ENCODE results near the gene WDR5.

The WDR5 gene

DNA sequence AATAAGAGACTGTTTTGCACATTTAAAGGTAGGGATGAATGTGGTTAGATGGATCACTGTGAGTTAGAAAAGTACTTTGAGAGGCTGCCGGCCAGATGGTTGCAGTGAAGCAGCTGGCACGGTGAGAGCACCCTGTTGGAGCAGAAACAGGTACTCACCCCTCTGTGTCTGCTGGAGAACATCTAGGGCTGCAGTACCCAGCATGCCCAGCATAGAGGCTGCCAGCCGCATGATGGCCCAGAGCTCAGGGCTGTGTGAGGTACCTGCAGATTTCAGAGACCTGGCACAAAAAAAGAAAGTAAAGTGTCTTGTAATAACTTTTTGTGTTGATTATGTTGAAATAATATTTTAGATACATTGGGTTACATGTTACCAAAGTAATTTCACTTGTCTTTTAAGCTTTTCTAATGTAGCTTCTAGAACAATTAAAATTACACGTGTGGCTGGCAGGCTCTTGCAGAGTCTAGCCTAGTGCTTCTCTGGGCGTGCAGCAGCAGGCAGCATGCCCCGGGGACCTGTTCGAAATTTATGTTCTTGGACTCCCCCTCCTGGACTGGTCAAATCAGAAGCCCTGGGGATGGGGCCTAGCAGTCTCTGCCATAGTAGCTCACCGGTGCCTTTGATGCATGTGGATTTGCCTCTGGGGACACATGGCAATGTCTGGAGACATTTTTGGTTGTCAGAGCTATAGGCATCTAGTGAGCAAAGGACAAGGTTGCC is 11.1 kb downstream of the WDR5 start:
- Histone ChIP-seq H3K9me3 (ENCODE audit: control insufficient read depth, low read length) (no peaks in the 10 kb centered on the region), H3K4me1 (ENCODE audit: control insufficient read depth, insufficient read depth, low read length, poor library complexity, severe bottlenecking) (no peaks in the 10 kb centered on the region), H3K36me3 (ENCODE audit: control insufficient read depth, insufficient read depth, low read length) (peaks cover 55% of the 10 kb centered on the region), H3K27ac (ENCODE audit: insufficient read depth, low read length, poor library complexity, severe bottlenecking) (no peak overlapping the region), H3K4me3 (ENCODE audit: insufficient read depth, low read depth, low read length, poor library complexity, severe bottlenecking) (no peak overlapping the region), H3K27me3 (replicated peaks; ENCODE audit: control insufficient read depth, insufficient read depth, low read length, poor library complexity, severe bottlenecking) (no peaks in the 10 kb centered on the region)
- no peak for DNase-seq

DNA sequence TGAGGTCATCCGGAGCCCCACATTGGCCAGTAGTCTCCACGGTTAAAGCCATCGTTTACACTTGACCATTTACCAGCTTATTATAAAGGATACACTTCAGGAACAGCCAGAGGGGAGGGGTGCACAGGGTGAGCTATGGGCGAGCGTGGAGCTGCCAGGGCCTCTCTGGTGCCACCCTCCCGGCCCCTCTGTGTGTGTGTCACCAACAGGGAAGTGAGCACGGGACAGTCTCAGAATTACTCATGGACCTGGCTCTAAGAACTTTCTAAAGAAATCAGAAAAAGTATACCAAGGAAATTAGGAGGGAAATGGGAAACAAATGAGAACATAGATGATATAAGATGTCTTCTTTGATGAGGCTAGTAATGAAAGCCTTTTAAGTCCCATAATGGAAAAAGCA is 13.5 kb downstream of the WDR5 start:
- no peak overlapping the region for H3K27ac ChIP-seq (ENCODE audit: insufficient read depth, low read length, poor library complexity, severe bottlenecking)
- H3K36me3 ChIP-seq (ENCODE audit: control insufficient read depth, insufficient read depth, low read length), result peaks cover 64% of the 10 kb centered on the region
- H3K27me3 ChIP-seq (replicated peaks; ENCODE audit: control insufficient read depth, insufficient read depth, low read length, poor library complexity, severe bottlenecking), result no peaks in the 10 kb centered on the region
- no peak for DNase-seq
- no peaks in the 10 kb centered on the region for H3K9me3 ChIP-seq (ENCODE audit: control insufficient read depth, low read length)
- H3K4me3 ChIP-seq (ENCODE audit: insufficient read depth, low read depth, low read length, poor library complexity, severe bottlenecking), result no peak overlapping the region
- no peaks in the 10 kb centered on the region for H3K4me1 ChIP-seq (ENCODE audit: control insufficient read depth, insufficient read depth, low read length, poor library complexity, severe bottlenecking)

DNA sequence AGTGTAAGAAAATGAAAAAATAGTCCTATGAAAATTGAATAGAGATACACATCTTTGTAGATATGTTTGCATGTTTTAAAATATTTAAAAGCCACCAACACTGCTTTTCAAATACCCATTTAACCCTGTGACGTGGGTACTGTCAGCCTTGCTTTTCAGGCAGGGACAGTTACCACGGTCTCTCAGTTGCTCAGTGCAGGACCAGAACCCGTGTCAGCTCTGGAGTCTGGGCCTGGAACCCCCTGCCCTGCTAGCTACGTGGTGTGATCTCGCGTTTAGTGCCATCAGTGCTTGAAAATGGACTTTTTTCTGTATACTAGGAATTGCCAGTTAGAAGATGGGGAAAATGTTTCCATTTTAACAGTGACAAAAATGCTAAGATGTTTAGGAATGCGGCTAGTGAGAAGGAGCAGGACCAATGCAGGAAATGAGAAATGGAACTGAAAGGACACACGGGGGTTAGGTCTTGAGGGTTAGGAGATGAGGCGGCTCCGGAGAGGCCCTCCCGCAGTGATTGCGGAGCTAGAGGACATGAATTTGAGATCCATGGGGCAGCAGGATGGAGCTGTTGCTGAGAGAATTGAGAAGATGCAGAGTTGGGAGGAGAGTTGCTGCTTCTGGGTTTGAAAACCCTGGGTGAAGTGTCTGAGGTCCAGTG is 14.8 kb downstream of the WDR5 start:
- Histone ChIP-seq H3K27me3 (replicated peaks; ENCODE audit: control insufficient read depth, insufficient read depth, low read length, poor library complexity, severe bottlenecking) (no peaks in the 10 kb centered on the region), H3K9me3 (ENCODE audit: control insufficient read depth, low read length) (no peaks in the 10 kb centered on the region), H3K4me3 (ENCODE audit: insufficient read depth, low read depth, low read length, poor library complexity, severe bottlenecking) (no peak overlapping the region), H3K36me3 (ENCODE audit: control insufficient read depth, insufficient read depth, low read length) (peaks cover 66% of the 10 kb centered on the region), H3K27ac (ENCODE audit: insufficient read depth, low read length, poor library complexity, severe bottlenecking) (no peak overlapping the region), H3K4me1 (ENCODE audit: control insufficient read depth, insufficient read depth, low read length, poor library complexity, severe bottlenecking) (no peaks in the 10 kb centered on the region)
- DNase-seq, result no peak

DNA sequence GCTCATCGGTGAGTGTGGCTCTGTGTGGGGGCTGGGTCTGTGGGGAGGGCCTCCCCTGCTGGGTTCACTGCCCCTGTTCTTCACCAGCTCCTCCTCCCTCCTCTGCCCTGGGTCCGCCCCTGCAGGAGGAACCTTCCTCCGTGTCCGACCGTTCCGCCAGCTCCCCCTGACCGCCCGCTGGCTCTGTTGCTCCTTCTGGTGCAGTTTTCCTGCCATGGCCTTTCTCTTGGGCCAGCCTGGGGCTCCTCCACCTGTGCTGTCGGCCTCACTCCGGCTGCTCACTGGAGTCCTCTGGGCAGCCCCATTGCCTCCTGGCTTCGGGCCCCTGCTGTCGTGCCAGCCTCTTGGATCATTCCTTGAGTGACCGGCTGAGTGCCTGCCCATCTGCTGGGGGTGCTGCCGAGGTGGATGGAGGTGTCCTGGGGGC is 16.2 kb downstream of the WDR5 start:
- H3K36me3 ChIP-seq (ENCODE audit: control insufficient read depth, insufficient read depth, low read length), result peaks cover 73% of the 10 kb centered on the region
- no peaks in the 10 kb centered on the region for H3K4me1 ChIP-seq (ENCODE audit: control insufficient read depth, insufficient read depth, low read length, poor library complexity, severe bottlenecking)
- DNase-seq, result no peak
- no peaks in the 10 kb centered on the region for H3K27me3 ChIP-seq (replicated peaks; ENCODE audit: control insufficient read depth, insufficient read depth, low read length, poor library complexity, severe bottlenecking)
- H3K9me3 ChIP-seq (ENCODE audit: control insufficient read depth, low read length), result no peaks in the 10 kb centered on the region
- H3K27ac ChIP-seq (ENCODE audit: insufficient read depth, low read length, poor library complexity, severe bottlenecking), result no peak overlapping the region
- H3K4me3 ChIP-seq (ENCODE audit: insufficient read depth, low read depth, low read length, poor library complexity, severe bottlenecking), result no peak overlapping the region

DNA sequence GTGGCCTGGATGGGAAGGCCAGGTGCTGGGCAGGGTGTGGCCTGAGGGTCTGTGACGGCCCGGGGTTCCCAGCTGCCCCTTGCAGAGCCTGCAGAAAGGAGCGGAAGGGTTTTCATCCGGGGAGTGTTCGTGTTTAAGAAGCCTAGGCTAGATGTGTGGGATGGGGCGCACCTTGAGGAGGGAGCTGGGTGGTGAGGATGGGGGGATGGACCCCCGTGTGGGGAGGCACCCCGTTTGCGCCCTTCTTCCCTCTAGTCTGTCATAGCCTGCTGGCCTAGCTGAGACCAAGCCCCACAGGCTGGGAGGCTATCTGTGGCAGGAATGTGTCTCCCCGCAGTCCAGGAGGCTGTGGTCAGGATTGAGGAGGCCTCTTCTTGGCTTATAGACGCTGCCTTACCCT is 16.6 kb downstream of the WDR5 start:
- Histone ChIP-seq H3K27me3 (replicated peaks; ENCODE audit: control insufficient read depth, insufficient read depth, low read length, poor library complexity, severe bottlenecking) (no peaks in the 10 kb centered on the region), H3K4me3 (ENCODE audit: insufficient read depth, low read depth, low read length, poor library complexity, severe bottlenecking) (no peak overlapping the region), H3K4me1 (ENCODE audit: control insufficient read depth, insufficient read depth, low read length, poor library complexity, severe bottlenecking) (no peaks in the 10 kb centered on the region), H3K36me3 (ENCODE audit: control insufficient read depth, insufficient read depth, low read length) (peaks cover 73% of the 10 kb centered on the region), H3K27ac (ENCODE audit: insufficient read depth, low read length, poor library complexity, severe bottlenecking) (no peak overlapping the region), H3K9me3 (ENCODE audit: control insufficient read depth, low read length) (no peaks in the 10 kb centered on the region)
- DNase-seq, result no peak

DNA sequence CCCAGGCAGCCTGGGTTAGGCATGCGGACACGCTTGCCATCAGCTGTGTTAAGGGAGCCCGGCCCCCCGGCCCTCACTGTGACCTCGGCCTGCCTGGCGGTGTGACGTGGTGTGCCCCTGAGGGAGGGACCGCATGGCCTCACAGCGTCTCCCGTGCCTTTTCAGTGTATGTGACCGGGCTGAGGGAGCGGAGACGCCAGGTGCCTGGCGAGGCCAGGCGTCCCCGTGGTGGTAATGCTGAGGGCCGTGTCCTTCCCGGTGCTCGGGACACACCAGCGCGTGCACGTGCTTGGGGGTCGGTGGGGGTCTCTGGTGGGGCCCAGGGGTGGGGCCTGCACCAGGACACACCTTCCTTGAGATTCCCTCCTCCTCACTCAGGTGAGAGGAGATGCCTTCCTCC is 17.6 kb downstream of the WDR5 start:
- H3K4me3 ChIP-seq (ENCODE audit: insufficient read depth, low read depth, low read length, poor library complexity, severe bottlenecking), result no peak overlapping the region
- no peaks in the 10 kb centered on the region for H3K27me3 ChIP-seq (replicated peaks; ENCODE audit: control insufficient read depth, insufficient read depth, low read length, poor library complexity, severe bottlenecking)
- H3K36me3 ChIP-seq (ENCODE audit: control insufficient read depth, insufficient read depth, low read length), result peaks cover 81% of the 10 kb centered on the region
- H3K9me3 ChIP-seq (ENCODE audit: control insufficient read depth, low read length), result no peaks in the 10 kb centered on the region
- no peak for DNase-seq
- no peak overlapping the region for H3K27ac ChIP-seq (ENCODE audit: insufficient read depth, low read length, poor library complexity, severe bottlenecking)
- H3K4me1 ChIP-seq (ENCODE audit: control insufficient read depth, insufficient read depth, low read length, poor library complexity, severe bottlenecking), result no peaks in the 10 kb centered on the region

DNA sequence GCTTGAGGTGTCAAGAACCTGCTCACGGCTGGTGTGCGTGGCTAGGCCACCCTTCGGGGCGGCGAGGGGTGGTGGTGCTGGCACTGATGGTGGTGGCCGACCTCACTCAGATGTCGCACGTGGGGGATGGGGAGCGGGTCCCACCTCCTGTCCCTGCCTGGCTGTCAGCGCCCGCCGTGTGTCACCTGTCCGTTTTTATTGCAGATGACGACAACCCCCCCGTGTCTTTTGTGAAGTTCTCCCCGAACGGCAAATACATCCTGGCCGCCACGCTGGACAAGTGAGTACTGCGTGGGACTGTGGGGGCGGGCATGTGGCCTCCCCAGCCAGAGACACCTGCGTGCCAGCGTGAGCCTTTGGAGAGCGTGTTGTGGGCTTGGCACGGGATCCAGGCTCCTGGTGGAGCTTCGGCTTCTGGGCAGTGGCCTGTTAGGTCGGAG is 18.4 kb downstream of the WDR5 start:
- Histone ChIP-seq H3K27ac (ENCODE audit: insufficient read depth, low read length, poor library complexity, severe bottlenecking) (no peak overlapping the region), H3K27me3 (replicated peaks; ENCODE audit: control insufficient read depth, insufficient read depth, low read length, poor library complexity, severe bottlenecking) (no peaks in the 10 kb centered on the region), H3K4me3 (ENCODE audit: insufficient read depth, low read depth, low read length, poor library complexity, severe bottlenecking) (no peak overlapping the region), H3K36me3 (ENCODE audit: control insufficient read depth, insufficient read depth, low read length) (peaks cover 75% of the 10 kb centered on the region), H3K4me1 (ENCODE audit: control insufficient read depth, insufficient read depth, low read length, poor library complexity, severe bottlenecking) (no peaks in the 10 kb centered on the region), H3K9me3 (ENCODE audit: control insufficient read depth, low read length) (no peaks in the 10 kb centered on the region)
- DNase-seq, result no peak

DNA sequence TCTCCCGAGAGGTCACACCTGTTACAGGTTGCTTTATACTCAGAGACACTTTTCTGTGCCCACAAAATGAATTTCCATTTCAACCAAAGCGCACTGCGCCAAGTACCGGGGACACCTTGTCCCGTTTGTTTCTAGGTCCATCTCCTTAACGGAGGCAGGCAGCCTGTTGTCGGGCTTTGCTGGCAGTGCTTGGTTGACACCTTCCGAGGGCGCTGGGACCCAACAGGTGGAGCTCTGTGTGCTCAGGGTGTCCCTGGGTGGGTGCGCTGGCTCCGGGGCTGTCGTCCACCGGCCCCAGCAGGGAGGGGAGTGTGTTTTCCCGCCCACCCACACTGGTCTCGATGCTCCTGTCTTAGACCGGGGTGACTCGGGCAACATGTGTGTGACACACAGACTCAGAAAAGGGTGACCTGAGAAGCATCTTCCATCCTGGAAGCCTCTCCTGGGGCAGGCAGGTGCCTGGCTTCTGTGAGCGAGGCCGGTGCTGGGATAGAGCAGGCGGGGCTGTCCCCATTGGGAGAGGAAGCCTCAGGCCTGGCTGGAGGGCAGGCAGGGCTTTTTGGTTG is 20.0 kb downstream of the WDR5 start:
- Histone ChIP-seq H3K36me3 (ENCODE audit: control insufficient read depth, insufficient read depth, low read length) (peaks cover 67% of the 10 kb centered on the region), H3K27me3 (replicated peaks; ENCODE audit: control insufficient read depth, insufficient read depth, low read length, poor library complexity, severe bottlenecking) (no peaks in the 10 kb centered on the region)

DNA sequence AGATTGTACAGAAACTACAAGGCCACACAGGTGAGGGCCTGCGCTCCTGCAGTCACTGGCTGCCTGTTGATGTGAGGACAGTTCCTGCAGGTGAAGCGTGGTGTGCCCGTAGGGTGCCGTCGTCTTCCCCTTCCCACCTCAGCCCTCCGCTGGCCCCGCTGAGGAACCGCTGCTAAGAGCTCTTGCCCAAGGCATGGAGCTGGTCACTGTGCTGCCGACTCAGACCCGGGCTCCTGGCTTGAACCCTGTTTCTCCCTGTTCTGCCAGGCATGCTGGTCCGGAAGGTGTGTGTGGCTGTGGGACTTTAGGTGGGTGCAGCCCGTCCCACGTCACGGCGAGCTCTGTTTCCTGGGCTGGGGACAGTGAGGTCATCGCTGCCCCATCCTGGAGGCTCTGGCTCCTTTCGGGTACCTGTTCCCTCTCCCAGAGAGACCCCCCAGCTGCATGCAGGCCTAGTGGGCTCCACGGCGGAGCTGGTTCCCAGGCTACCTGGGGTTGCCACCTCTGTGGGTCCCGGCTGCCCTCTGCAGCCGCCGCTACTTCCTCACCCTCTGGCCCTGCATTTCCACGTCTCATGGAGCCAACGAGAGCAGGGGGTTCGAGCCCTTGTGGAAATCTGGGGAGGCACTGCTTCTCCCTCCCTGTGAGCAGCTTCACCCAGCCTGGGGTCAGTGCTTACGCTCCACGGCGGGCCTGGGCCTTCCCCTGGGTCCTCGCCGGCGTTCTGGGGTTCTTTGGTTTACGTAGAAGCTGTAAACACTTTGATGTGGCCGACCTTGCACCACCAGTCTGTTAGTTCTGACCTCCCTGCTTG is 20.9 kb downstream of the WDR5 start:
- no peaks in the 10 kb centered on the region for H3K9me3 ChIP-seq (ENCODE audit: control insufficient read depth, low read length)
- H3K4me1 ChIP-seq (ENCODE audit: control insufficient read depth, insufficient read depth, low read length, poor library complexity, severe bottlenecking), result no peaks in the 10 kb centered on the region
- no peak for DNase-seq
- no peak overlapping the region for H3K4me3 ChIP-seq (ENCODE audit: insufficient read depth, low read depth, low read length, poor library complexity, severe bottlenecking)
- H3K27ac ChIP-seq (ENCODE audit: insufficient read depth, low read length, poor library complexity, severe bottlenecking), result no peak overlapping the region
- no peaks in the 10 kb centered on the region for H3K27me3 ChIP-seq (replicated peaks; ENCODE audit: control insufficient read depth, insufficient read depth, low read length, poor library complexity, severe bottlenecking)
- H3K36me3 ChIP-seq (ENCODE audit: control insufficient read depth, insufficient read depth, low read length), result peaks cover 67% of the 10 kb centered on the region

More for the DNA sequence above, 20.0 kb downstream of the WDR5 start:
- no peaks in the 10 kb centered on the region for H3K9me3 ChIP-seq (ENCODE audit: control insufficient read depth, low read length)
- no peak for DNase-seq
- no peak overlapping the region for H3K27ac ChIP-seq (ENCODE audit: insufficient read depth, low read length, poor library complexity, severe bottlenecking)
- H3K4me1 ChIP-seq (ENCODE audit: control insufficient read depth, insufficient read depth, low read length, poor library complexity, severe bottlenecking), result no peaks in the 10 kb centered on the region
- no peak overlapping the region for H3K4me3 ChIP-seq (ENCODE audit: insufficient read depth, low read depth, low read length, poor library complexity, severe bottlenecking)

Data from effector memory CD4-positive, alpha-beta T cell (primary cell).